Measurements from ENCODE around the gene PLP2. TPM values are rescaled to one million over a fixed set of nuclear protein-coding genes. Genes with fewer than 3 reads are reported as not detected.

The PLP2 gene
- 1.0 TPM for polyA plus RNA-seq (2012; ENCODE audit: insufficient read length, low read depth)

GRCh38 chrX:49171752-49172279, at the start of gene PLP2:
Gene PLP2 (plus strand): TSS chrX:49171898. CDS start chrX:49172001, 103 bp downstream.
- TF ChIP-seq TAF1 (IDR thresholded peaks at IDR 0.05; ENCODE audit: borderline replicate concordance, insufficient read depth, low read length) (no peak), POLR2AphosphoS5 (IDR thresholded peaks at IDR 0.05; ENCODE audit: low read depth, low read length) (no peak), FOXP2 (optimal IDR thresholded peaks at IDR 0.05; ENCODE audit: borderline replicate concordance, extremely low read depth, extremely low read length, insufficient read depth) (no peak), SIN3A (IDR thresholded peaks at IDR 0.05; ENCODE audit: borderline replicate concordance, insufficient read depth, low read length) (no peak)
- TF ChIP-seq, protein P1, sequence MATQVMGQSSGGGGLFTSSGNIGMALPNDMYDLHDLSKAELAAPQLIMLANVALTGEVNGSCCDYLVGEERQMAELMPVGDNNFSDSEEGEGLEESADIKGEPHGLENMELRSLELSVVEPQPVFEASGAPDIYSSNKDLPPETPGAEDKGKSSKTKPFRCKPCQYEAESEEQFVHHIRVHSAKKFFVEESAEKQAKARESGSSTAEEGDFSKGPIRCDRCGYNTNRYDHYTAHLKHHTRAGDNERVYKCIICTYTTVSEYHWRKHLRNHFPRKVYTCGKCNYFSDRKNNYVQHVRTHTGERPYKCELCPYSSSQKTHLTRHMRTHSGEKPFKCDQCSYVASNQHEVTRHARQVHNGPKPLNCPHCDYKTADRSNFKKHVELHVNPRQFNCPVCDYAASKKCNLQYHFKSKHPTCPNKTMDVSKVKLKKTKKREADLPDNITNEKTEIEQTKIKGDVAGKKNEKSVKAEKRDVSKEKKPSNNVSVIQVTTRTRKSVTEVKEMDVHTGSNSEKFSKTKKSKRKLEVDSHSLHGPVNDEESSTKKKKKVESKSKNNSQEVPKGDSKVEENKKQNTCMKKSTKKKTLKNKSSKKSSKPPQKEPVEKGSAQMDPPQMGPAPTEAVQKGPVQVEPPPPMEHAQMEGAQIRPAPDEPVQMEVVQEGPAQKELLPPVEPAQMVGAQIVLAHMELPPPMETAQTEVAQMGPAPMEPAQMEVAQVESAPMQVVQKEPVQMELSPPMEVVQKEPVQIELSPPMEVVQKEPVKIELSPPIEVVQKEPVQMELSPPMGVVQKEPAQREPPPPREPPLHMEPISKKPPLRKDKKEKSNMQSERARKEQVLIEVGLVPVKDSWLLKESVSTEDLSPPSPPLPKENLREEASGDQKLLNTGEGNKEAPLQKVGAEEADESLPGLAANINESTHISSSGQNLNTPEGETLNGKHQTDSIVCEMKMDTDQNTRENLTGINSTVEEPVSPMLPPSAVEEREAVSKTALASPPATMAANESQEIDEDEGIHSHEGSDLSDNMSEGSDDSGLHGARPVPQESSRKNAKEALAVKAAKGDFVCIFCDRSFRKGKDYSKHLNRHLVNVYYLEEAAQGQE (IDR thresholded peaks at IDR 0.05; ENCODE audit: insufficient read depth in 1 of 2, low read depth in 2 of 2, low read length in 2 of 2), result no peak

DNA sequence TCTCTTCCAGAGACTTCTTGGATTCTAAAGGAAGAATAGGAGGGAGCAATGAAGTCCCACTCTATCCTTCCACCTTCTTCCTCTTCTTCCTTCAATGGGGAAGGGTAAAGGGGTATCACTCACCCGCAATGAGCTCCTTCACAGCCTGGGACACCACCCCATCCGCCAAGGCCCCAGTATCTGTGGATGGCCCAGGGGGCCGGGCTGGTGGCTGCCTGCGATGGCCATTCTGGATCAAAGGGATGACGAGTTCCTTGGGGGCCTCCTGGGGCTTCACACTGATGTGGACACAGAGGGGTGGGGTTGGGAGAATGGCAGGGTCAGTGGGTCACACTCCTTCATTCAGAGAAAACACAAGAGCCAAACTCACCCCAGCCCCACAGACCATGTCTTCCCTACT, 49.2 kb upstream of the PLP2 start:
- no peak for TF ChIP-seq SIN3A (IDR thresholded peaks at IDR 0.05; ENCODE audit: borderline replicate concordance, insufficient read depth, low read length)
- no peak for TF ChIP-seq FOXP2 (optimal IDR thresholded peaks at IDR 0.05; ENCODE audit: borderline replicate concordance, extremely low read depth, extremely low read length, insufficient read depth)
- TF ChIP-seq POLR2AphosphoS5 (IDR thresholded peaks at IDR 0.05; ENCODE audit: low read depth, low read length), result no peak
- TF ChIP-seq, protein P1 (IDR thresholded peaks at IDR 0.05; ENCODE audit: insufficient read depth in 1 of 2, low read depth in 2 of 2, low read length in 2 of 2), result no peak
- TF ChIP-seq TAF1 (IDR thresholded peaks at IDR 0.05; ENCODE audit: borderline replicate concordance, insufficient read depth, low read length), result no peak

DNA sequence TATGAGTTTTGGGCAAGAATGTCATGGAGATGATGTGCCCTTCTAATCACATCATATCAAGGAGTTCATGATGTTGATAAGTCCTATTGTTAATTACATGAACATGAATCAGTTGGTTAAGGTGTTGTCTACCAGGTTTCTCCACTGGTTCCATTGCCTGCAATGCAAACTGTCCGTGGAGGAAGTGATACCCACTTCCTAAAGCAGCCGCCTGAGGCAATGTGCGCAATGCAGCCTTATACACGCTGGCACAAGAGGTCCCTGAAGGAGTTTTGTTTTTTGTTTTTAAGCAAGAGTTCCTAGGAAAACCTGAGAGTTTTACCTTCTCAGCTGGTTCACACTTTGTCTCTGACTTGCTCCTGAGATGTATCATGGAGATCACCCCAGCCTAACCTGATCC, 42.3 kb upstream of the PLP2 start:
- TF ChIP-seq FOXP2 (optimal IDR thresholded peaks at IDR 0.05; ENCODE audit: borderline replicate concordance, extremely low read depth, extremely low read length, insufficient read depth) (no peak), SIN3A (IDR thresholded peaks at IDR 0.05; ENCODE audit: borderline replicate concordance, insufficient read depth, low read length) (no peak), POLR2AphosphoS5 (IDR thresholded peaks at IDR 0.05; ENCODE audit: low read depth, low read length) (no peak)
- TF ChIP-seq, protein P1 (IDR thresholded peaks at IDR 0.05; ENCODE audit: insufficient read depth in 1 of 2, low read depth in 2 of 2, low read length in 2 of 2), result no peak

DNA sequence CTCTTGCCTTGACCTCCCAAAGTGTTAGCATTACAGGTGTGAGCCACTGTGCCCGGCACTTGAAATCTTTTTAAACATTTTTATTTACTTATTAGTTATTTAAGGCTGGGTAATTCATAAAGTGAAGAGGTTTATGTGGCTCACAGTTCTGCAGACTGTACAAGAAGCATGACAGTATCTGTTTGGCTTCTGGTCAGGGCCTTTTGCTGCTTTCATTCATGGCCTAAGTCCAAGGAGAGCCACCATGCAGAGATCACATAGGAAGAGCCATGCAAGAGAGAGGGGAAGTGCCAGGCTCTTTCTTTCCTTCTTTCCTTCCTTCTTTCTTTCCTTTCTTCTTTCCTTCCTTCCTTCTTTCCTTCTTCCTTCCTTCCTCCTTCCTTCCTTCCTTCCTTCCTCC, 37.9 kb upstream of the PLP2 start:
- TF ChIP-seq, protein P1 (IDR thresholded peaks at IDR 0.05; ENCODE audit: insufficient read depth in 1 of 2, low read depth in 2 of 2, low read length in 2 of 2), result no peak
- TF ChIP-seq FOXP2 (optimal IDR thresholded peaks at IDR 0.05; ENCODE audit: borderline replicate concordance, extremely low read depth, extremely low read length, insufficient read depth), result no peak

- TF ChIP-seq SIN3A (IDR thresholded peaks at IDR 0.05; ENCODE audit: borderline replicate concordance, insufficient read depth, low read length) (no peak), POLR2AphosphoS5 (IDR thresholded peaks at IDR 0.05; ENCODE audit: low read depth, low read length) (no peak), TAF1 (IDR thresholded peaks at IDR 0.05; ENCODE audit: borderline replicate concordance, insufficient read depth, low read length) (no peak), FOXP2 (optimal IDR thresholded peaks at IDR 0.05; ENCODE audit: borderline replicate concordance, extremely low read depth, extremely low read length, insufficient read depth) (no peak)
- TF ChIP-seq, protein P1 (IDR thresholded peaks at IDR 0.05; ENCODE audit: insufficient read depth in 1 of 2, low read depth in 2 of 2, low read length in 2 of 2), result no peak
Observed at GRCh38 chrX:49137492-49137891, 34.2 kb upstream of the PLP2 start.

Data from PFSK-1 (cell line).